Gastrocnemius medialis (tissue), 4 donors: ENCODE data around the gene NFATC3.

Source experiments
- POLR2A ChIP-seq, 2 donors: fragments of 450-650 bp; IDR thresholded peaks; one replicate each; pipeline ENCODE4 v1.6.1; 2017; ENCODE audit warnings: antibody characterized with exemption in 2 of 2, mild to moderate bottlenecking in 2 of 2, moderate library complexity in 2 of 2
- TF ChIP-seq, protein P1 (sequence below), 5 experiments: fragments of 450-650 bp in 3 of 5; fragments of 200-600 bp in 2 of 5; sonication (generic) in 2 of 5; IDR thresholded peaks in 4 of 5; conservative IDR thresholded peaks in 1 of 5; 1 replicate in 4 of 5; 2 replicates in 1 of 5; pipeline ENCODE4 v1.5.1; 2016 to 2019; ENCODE audit warnings: antibody characterized with exemption in 5 of 5, mild to moderate bottlenecking in 3 of 5, moderate library complexity in 3 of 5

DNA sequence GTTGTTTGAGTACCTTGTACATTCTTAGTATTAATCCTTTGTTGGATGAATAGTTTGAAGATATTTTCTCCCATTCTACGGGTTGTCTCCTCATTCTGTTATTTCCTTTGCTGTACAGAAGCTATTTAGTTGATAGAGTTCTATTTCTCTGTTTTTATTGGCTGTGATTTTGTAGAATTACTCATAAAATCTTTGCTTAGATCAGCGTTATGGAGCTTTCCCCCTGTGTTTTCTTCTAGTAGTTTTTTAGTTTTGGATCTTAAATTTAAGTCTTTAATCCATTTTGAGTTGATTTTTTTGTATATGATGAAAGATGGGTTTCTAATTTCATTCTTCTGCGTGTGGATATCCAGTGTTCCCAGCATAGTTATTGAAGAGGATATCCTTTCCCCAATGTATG, 45.4 kb downstream of the NFATC3 start:
- TF ChIP-seq, protein P1, sequence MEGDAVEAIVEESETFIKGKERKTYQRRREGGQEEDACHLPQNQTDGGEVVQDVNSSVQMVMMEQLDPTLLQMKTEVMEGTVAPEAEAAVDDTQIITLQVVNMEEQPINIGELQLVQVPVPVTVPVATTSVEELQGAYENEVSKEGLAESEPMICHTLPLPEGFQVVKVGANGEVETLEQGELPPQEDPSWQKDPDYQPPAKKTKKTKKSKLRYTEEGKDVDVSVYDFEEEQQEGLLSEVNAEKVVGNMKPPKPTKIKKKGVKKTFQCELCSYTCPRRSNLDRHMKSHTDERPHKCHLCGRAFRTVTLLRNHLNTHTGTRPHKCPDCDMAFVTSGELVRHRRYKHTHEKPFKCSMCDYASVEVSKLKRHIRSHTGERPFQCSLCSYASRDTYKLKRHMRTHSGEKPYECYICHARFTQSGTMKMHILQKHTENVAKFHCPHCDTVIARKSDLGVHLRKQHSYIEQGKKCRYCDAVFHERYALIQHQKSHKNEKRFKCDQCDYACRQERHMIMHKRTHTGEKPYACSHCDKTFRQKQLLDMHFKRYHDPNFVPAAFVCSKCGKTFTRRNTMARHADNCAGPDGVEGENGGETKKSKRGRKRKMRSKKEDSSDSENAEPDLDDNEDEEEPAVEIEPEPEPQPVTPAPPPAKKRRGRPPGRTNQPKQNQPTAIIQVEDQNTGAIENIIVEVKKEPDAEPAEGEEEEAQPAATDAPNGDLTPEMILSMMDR (IDR thresholded peaks at IDR 0.05 in 4 of 5, conservative IDR thresholded peaks at IDR 0.05 in 1 of 5) = no peak
- TF ChIP-seq POLR2A (IDR thresholded peaks at IDR 0.05) = no peak
